Jurkat, Clone E6-1 (cell line): Measurements from ENCODE around the gene RRP15.

Experiments used
- DNase-seq: peaks from one replicate; pipeline ENCODE4 v3.0.0-alpha.2; 2011; ENCODE audit warnings: low read depth, low spot score
- H3K4me3 ChIP-seq: 2 replicates; pipeline ENCODE4 v1.5.1; 2011; ENCODE audit warnings: mild to moderate bottlenecking, low read length, control low read depth, moderate library complexity

The RRP15 gene

GRCh38 chr1:218374401-218375353 is 89.6 kb downstream of the RRP15 start:
- no peak overlapping the region for H3K4me3 ChIP-seq
- DNase-seq = no peak

- H3K4me3 ChIP-seq = no peak overlapping the region
Observed at GRCh38 chr1:218376722-218377121, 91.6 kb downstream of the RRP15 start.

DNA sequence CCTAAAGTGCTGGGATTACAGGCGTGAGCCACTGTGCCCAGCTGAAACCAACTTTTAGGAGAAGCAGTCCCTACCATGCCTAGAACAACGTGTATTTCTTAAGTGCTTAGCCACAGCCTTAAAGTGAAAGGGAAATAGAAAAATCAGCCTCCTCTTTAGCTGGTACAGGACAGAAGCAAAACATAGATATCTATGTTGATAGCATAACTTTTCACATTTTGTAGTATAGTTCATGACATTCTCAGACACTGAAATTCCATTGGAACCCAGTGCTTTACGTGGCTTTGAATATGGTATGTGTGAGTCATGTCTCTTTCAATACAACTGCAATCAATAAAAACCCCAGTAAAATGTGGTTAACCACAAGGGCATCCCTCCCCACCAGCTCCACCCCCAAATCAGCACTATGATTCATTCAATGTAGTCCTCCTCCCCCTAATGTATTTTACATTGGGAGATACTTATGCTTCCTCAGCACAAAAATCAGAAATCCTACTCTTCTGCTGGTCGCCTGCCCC is 92.1 kb downstream of the RRP15 start:
- H3K4me3 ChIP-seq = no peak overlapping the region
- DNase-seq = peak; percentile 63

More at GRCh38 chr1:218376722-218377121, 91.6 kb downstream of the RRP15 start:
- DNase-seq = no peak

GRCh38 chr1:218380125-218380977 is 95.3 kb downstream of the RRP15 start:
- no peak for DNase-seq
- H3K4me3 ChIP-seq = no peak overlapping the region

DNA sequence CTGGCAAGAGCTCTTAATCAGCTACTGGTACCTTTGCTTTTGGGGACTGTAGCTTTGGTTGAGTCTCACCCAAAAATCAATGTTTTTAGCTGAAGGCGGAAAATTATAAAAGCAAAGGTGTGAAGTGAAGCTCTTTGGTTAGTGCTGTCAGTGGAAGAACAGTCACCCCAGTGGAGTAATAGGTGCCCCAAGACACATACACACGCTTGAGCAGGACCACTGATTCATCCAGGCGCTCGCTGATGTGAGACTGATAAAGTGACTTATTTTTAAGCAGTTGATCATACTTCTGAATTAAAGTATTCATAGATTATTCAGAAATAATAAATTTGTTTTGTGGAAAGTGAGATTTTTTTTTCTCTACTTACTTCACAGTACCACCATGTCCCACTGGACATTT is 97.2 kb downstream of the RRP15 start:
- H3K4me3 ChIP-seq = no peak overlapping the region
- no peak for DNase-seq

DNA sequence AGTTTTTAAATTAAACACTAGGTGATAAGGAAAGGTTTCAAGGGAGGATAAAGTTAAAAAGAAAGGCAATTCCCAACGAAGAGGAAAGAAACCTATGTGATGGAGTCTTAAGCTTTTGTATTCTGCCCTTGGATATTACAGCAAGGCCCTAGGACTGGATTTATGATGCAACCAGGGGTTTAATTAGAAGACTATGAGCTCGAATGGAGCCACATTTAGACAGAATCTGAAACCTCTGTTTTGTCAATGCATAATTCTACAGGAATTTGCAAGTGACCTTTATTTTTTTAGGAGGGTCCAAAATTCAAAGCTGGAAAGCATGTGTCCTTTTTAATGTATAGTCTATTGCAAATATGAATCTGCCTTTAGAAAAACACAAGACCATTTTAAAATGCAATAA is 98.0 kb downstream of the RRP15 start:
- no peak overlapping the region for H3K4me3 ChIP-seq
- no peak for DNase-seq

GRCh38 chr1:218383681-218384080 is 98.6 kb downstream of the RRP15 start:
- H3K4me3 ChIP-seq = no peak overlapping the region
- DNase-seq = no peak

GRCh38 chr1:218384581-218384993 is 99.5 kb downstream of the RRP15 start:
- DNase-seq = no peak

More at GRCh38 chr1:218384581-218384993, 99.5 kb downstream of the RRP15 start:
- no peak overlapping the region for H3K4me3 ChIP-seq
